Suprapubic skin (tissue), 3 donors: ENCODE results near the gene C22orf31.

Source experiments
- POLR2A ChIP-seq, 2 donors: fragments of 450-650 bp; IDR thresholded peaks; one replicate each; pipeline ENCODE4 v1.6.1; 2017; ENCODE audit warnings: antibody characterized with exemption in 2 of 2, mild to moderate bottlenecking in 2 of 2, moderate library complexity in 2 of 2
- TF ChIP-seq, protein P1 (sequence below), 2 donors: fragments of 200-600 bp in 1 of 2; fragments of 450-650 bp in 1 of 2; sonication (generic) in 1 of 2; IDR thresholded peaks; one replicate each; pipeline ENCODE4 v1.5.1; 2016 to 2019; ENCODE audit warnings: antibody characterized with exemption in 2 of 2, mild to moderate bottlenecking in 1 of 2, moderate library complexity in 1 of 2

DNA sequence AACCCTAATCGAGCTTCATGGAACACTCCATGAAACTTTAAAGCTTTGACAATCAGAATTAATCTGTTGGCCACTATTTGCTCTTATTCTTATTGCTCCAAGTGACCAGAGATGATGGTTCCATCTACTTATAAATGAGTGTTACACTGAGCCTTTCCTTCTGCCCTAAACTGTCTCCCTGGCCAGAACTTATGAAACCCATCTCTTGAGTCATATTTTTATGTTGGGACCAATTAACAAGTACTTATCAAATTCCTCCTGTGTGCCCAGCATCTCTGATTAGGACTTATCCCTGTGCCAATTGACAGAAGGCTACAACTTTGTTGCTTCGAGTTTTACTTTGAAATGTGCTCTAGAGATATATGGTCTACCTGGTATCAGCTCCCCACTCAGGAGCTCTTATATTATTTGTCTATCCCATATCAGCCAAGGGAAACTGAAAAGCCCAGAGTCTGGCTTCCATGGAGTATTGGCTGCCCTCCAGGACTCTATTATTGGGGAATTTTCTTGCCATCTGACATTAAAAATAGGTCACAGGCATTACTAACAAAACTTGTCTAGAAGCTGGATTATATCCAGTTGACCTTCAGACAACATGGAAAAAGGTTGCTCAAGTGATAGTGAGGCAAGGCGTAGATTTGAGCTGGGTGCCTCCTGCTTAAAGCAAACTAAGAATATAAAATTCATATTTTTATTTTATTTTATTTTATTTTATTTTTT is 20.0 kb upstream of the C22orf31 start:
- TF ChIP-seq, protein P1, sequence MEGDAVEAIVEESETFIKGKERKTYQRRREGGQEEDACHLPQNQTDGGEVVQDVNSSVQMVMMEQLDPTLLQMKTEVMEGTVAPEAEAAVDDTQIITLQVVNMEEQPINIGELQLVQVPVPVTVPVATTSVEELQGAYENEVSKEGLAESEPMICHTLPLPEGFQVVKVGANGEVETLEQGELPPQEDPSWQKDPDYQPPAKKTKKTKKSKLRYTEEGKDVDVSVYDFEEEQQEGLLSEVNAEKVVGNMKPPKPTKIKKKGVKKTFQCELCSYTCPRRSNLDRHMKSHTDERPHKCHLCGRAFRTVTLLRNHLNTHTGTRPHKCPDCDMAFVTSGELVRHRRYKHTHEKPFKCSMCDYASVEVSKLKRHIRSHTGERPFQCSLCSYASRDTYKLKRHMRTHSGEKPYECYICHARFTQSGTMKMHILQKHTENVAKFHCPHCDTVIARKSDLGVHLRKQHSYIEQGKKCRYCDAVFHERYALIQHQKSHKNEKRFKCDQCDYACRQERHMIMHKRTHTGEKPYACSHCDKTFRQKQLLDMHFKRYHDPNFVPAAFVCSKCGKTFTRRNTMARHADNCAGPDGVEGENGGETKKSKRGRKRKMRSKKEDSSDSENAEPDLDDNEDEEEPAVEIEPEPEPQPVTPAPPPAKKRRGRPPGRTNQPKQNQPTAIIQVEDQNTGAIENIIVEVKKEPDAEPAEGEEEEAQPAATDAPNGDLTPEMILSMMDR (IDR thresholded peaks at IDR 0.05): no peak
- no peak for TF ChIP-seq POLR2A (IDR thresholded peaks at IDR 0.05)
